Calu3 (cell line): ENCODE data around the gene FOXN3. TPM values are rescaled to one million over a fixed set of nuclear protein-coding genes. Genes with fewer than 3 reads are reported as not detected.

Source experiments
- BruUV-seq: library from RNA; stranded (reverse); fragments of 400-500 nt; replicated peaks from 2 replicates; lab custom pipeline; 2021; lab: Mats Ljungman, UMichigan
- CTCF ChIA-PET: fragments of 300-600 bp; sonication (Branson Sonifier 250); formaldehyde crosslinking; loops from one replicate; lab custom pipeline; 2022; ENCODE audit warnings: antibody characterized with exemption; lab: Charles Lee
- DNase-seq: peaks from one replicate; pipeline ENCODE4 v3.0.0; 2022
- H3K27ac Mint-ChIP-seq: one replicate; pipeline ENCODE4 v1.8.0; 2022; ENCODE audit warnings: mixed read lengths; ENCODE audit not compliant: unreplicated experiment
- H3K27me3 Mint-ChIP-seq: one replicate; pipeline ENCODE4 v1.8.0; 2022; ENCODE audit warnings: mixed read lengths; ENCODE audit not compliant: unreplicated experiment
- H3K36me3 Mint-ChIP-seq: one replicate; pipeline ENCODE4 v1.8.0; 2022; ENCODE audit warnings: mild to moderate bottlenecking, moderate library complexity, mixed read lengths; ENCODE audit not compliant: insufficient read depth, unreplicated experiment
- H3K4me1 Mint-ChIP-seq: one replicate; pipeline ENCODE4 v1.8.0; 2022; ENCODE audit warnings: mild to moderate bottlenecking, low read depth, mixed read lengths; ENCODE audit not compliant: unreplicated experiment
- H3K4me3 Mint-ChIP-seq: one replicate; pipeline ENCODE4 v1.8.0; 2022; ENCODE audit warnings: mild to moderate bottlenecking, low read depth, moderate library complexity, mixed read lengths; ENCODE audit not compliant: unreplicated experiment
- H3K9me3 Mint-ChIP-seq: one replicate; pipeline ENCODE4 v1.8.0; 2022; ENCODE audit warnings: low read depth, mixed read lengths; ENCODE audit not compliant: unreplicated experiment
- CTCF ChIP-seq: fragments of 200-600 bp; IDR thresholded peaks from one replicate; pipeline ENCODE4 v1.8.0; 2022; ENCODE audit warnings: antibody characterized with exemption; ENCODE audit not compliant: unreplicated experiment
- intact Hi-C: fragments of 100-400 bp; cut with micrococcal nuclease; formaldehyde crosslinking; loops from one replicate; pipeline ENCODE4 v1.10.0; 2022; ENCODE audit not compliant: unreplicated experiment
- total RNA-seq: library from RNA; stranded (reverse); gene quantifications from 2 replicates; pipeline ENCODE4 v1.2.3, GENCODE V29; 2022

The FOXN3 gene
- total RNA-seq, 1 experiment from 2014 or later, result 11.8 TPM

GRCh38 chr14:89427426-89428172 lies 10.6 kb upstream of the FOXN3 start:
- TF ChIP-seq CTCF, result no peak
- Mint-ChIP-seq H3K36me3 (no peaks in the 10 kb centered on the region), H3K9me3 (no peaks in the 10 kb centered on the region), H3K27ac (no peak overlapping the region), H3K4me1 (peaks cover 12% of the 10 kb centered on the region), H3K4me3 (no peak overlapping the region), H3K27me3 (no peaks in the 10 kb centered on the region)
- intact Hi-C loops, result no loop called here
- CTCF ChIA-PET, result no interaction called here
- BruUV-seq, result no TSS peak
- no peak for DNase-seq

- no peaks in the 10 kb centered on the region for H3K9me3 Mint-ChIP-seq
- H3K27ac Mint-ChIP-seq, result no peak overlapping the region
- H3K27me3 Mint-ChIP-seq, result no peaks in the 10 kb centered on the region
- CTCF ChIA-PET, result interaction anchor here (0.6 to 0.7 kb wide), 3 partner anchors 10 to 1450 kb away, joined by 4 to 7 read pairs (median 5); no protein-coding TSS in a partner anchor
- no peak overlapping the region for H3K4me3 Mint-ChIP-seq
- no TSS peak for BruUV-seq
- H3K4me1 Mint-ChIP-seq, result peaks cover 20% of the 10 kb centered on the region
- DNase-seq, result no peak
- TF ChIP-seq CTCF, result no peak
- no peaks in the 10 kb centered on the region for H3K36me3 Mint-ChIP-seq
- intact Hi-C loops, result no loop called here
These were observed 8.9 kb upstream of the FOXN3 start for GRCh38 chr14:89425931-89426330.

GRCh38 chr14:89424241-89424640 lies 7.2 kb upstream of the FOXN3 start:
- no peaks in the 10 kb centered on the region for H3K36me3 Mint-ChIP-seq
- DNase-seq, result no peak
- H3K4me1 Mint-ChIP-seq, result peaks cover 19% of the 10 kb centered on the region
- CTCF ChIA-PET, result interaction anchor here (0.6 to 1.4 kb wide), 2 partner anchors 8 to 166 kb away, joined by 4 to 5 read pairs; no protein-coding TSS in a partner anchor
- TF ChIP-seq CTCF, result no peak
- no peaks in the 10 kb centered on the region for H3K27me3 Mint-ChIP-seq
- no peak overlapping the region for H3K4me3 Mint-ChIP-seq
- H3K9me3 Mint-ChIP-seq, result no peaks in the 10 kb centered on the region
- intact Hi-C loops, result loop anchor here (5.0 kb wide), 2 partner anchors 382 to 493 kb away; no protein-coding TSS in a partner anchor
- H3K27ac Mint-ChIP-seq, result no peak overlapping the region
- BruUV-seq, result no TSS peak

GRCh38 chr14:89422952-89423345 lies 5.9 kb upstream of the FOXN3 start:
- Mint-ChIP-seq H3K27ac (no peak overlapping the region), H3K4me3 (no peak overlapping the region), H3K27me3 (no peaks in the 10 kb centered on the region), H3K4me1 (peaks cover 16% of the 10 kb centered on the region), H3K36me3 (no peaks in the 10 kb centered on the region), H3K9me3 (no peaks in the 10 kb centered on the region)
- TF ChIP-seq CTCF, result no peak
- no TSS peak for BruUV-seq
- DNase-seq, result no peak
- CTCF ChIA-PET, result no interaction called here
- intact Hi-C loops, result loop anchor here (5.0 kb wide), 2 partner anchors 381 to 494 kb away; no protein-coding TSS in a partner anchor
